PFSK-1 (cell line): ENCODE results near the gene LRRC4C.

Source experiments
- FOXP2 ChIP-seq: optimal IDR thresholded peaks from 2 replicates; pipeline ENCODE3; 2011; ENCODE audit warnings: borderline replicate concordance, control low read depth, inconsistent platforms; ENCODE audit not compliant: insufficient read depth; ENCODE audit errors: extremely low read length, extremely low read depth
- POLR2AphosphoS5 ChIP-seq: IDR thresholded peaks from 2 replicates; pipeline ENCODE4 v1.6.1; 2012; ENCODE audit warnings: low read depth, mild to moderate bottlenecking, control low read depth, low read length, moderate library complexity
- REST ChIP-seq, 2 experiments: IDR thresholded peaks; 2 replicates each; pipeline versions ENCODE4 v1.6.1 to v1.8.0; 2011 to 2012; ENCODE audit warnings: low read depth in 2 of 2, low read length in 2 of 2, control low read depth in 1 of 2, inconsistent platforms in 1 of 2, mild to moderate bottlenecking in 1 of 2, moderate library complexity in 1 of 2; ENCODE audit not compliant: insufficient read depth in 1 of 2
- SIN3A ChIP-seq: IDR thresholded peaks from 2 replicates; pipeline ENCODE4 v1.6.1; 2012; ENCODE audit warnings: mild to moderate bottlenecking, low read length, moderate library complexity, borderline replicate concordance; ENCODE audit not compliant: insufficient read depth
- TAF1 ChIP-seq: IDR thresholded peaks from 2 replicates; pipeline ENCODE4 v1.6.1; 2012; ENCODE audit warnings: low read length, control low read depth, borderline replicate concordance; ENCODE audit not compliant: insufficient read depth

- no peak for TF ChIP-seq POLR2AphosphoS5
- no peak for TF ChIP-seq TAF1
- TF ChIP-seq REST (IDR thresholded peaks at IDR 0.05; ENCODE audit: insufficient read depth in 1 of 2, low read depth in 2 of 2, low read length in 2 of 2): no peak
- TF ChIP-seq FOXP2: no peak
- TF ChIP-seq SIN3A: no peak
These were observed 811 bp downstream of the LRRC4C start for GRCh38 chr11:41458641-41459040.
